ENCODE measurements around the gene SPATA31D3.

- TF ChIP-seq EZH2 (IDR thresholded peaks at IDR 0.05; ENCODE audit: insufficient read depth, poor library complexity, severe bottlenecking) (no peak), EZH2phosphoT487 (IDR thresholded peaks at IDR 0.05; ENCODE audit: insufficient read depth, low read depth) (no peak)
These were observed 24.7 kb downstream of the SPATA31D3 start for GRCh38 chr9:81968026-81968425.

Measured in GM23248 (cell line).